ENCODE data around the gene NELFB.

The NELFB gene

GRCh38 chr9:137303151-137303892, 48.2 kb downstream of the NELFB start:
- DNase-seq (ENCODE audit: low spot score): no peak

- no peak for DNase-seq (ENCODE audit: low spot score)
Observed at GRCh38 chr9:137303893-137304382, 48.8 kb downstream of the NELFB start.

- no peak for DNase-seq (ENCODE audit: low spot score)
Observed at GRCh38 chr9:137304383-137305059, 49.4 kb downstream of the NELFB start.

- peak; percentile 33 for DNase-seq (ENCODE audit: low spot score)
Observed at GRCh38 chr9:137305060-137305797, 50.1 kb downstream of the NELFB start.

GRCh38 chr9:137305798-137306065, 50.6 kb downstream of the NELFB start:
- DNase-seq (ENCODE audit: low spot score): no peak

GRCh38 chr9:137306066-137306849, 51.1 kb downstream of the NELFB start:
- no peak for DNase-seq (ENCODE audit: low spot score)

- no peak for DNase-seq (ENCODE audit: low spot score)
Observed at GRCh38 chr9:137306850-137307254, 51.7 kb downstream of the NELFB start.

- no peak for DNase-seq (ENCODE audit: low spot score)
Observed at GRCh38 chr9:137307255-137308056, 52.3 kb downstream of the NELFB start.

GRCh38 chr9:137308057-137308619, 53.0 kb downstream of the NELFB start:
- DNase-seq (ENCODE audit: low spot score): no peak

- DNase-seq (ENCODE audit: low spot score): no peak
Observed at GRCh38 chr9:137309368-137310188, 54.5 kb downstream of the NELFB start.

GRCh38 chr9:137310189-137311052, 55.3 kb downstream of the NELFB start:
- no peak for DNase-seq (ENCODE audit: low spot score)

- peak; percentile 36 for DNase-seq (ENCODE audit: low spot score)
Observed at GRCh38 chr9:137311171-137311985, 56.3 kb downstream of the NELFB start.

- DNase-seq (ENCODE audit: low spot score): no peak
Observed at GRCh38 chr9:137311986-137312851, 57.1 kb downstream of the NELFB start.

- DNase-seq (ENCODE audit: low spot score): no peak
Observed at GRCh38 chr9:137312852-137313325, 57.8 kb downstream of the NELFB start.

- DNase-seq (ENCODE audit: low spot score): no peak
Observed at GRCh38 chr9:137313326-137313936, 58.3 kb downstream of the NELFB start.

- no peak for DNase-seq (ENCODE audit: low spot score)
Observed at GRCh38 chr9:137313956-137314560, 58.9 kb downstream of the NELFB start.

Data from CD4-positive, alpha-beta T cell treated with Interleukin-15 for 4 hours (primary cell).